ENCODE data around the gene SPRR1A. TPM values are rescaled to one million over a fixed set of nuclear protein-coding genes. Genes with fewer than 3 reads are reported as not detected.
"Not testable (repeated sequence)": the region's sequence is repeated elsewhere in the genome, so short reads cannot be mapped to it uniquely, and the experiment has no call there.

The SPRR1A gene
- polyA plus RNA-seq, 10 donors = 4.3 TPM; not detected in 9

GRCh38 chr1:152972196-152972886 lies 11.5 kb upstream of the SPRR1A start:
- no peak for DNase-seq

GRCh38 chr1:152976688-152977087 lies 7.2 kb upstream of the SPRR1A start:
- no peak for DNase-seq

GRCh38 chr1:152977614-152978013 lies 6.3 kb upstream of the SPRR1A start:
- no peak for DNase-seq

- DNase-seq = no peak
These were observed 3.2 kb upstream of the SPRR1A start for GRCh38 chr1:152980676-152981075.

GRCh38 chr1:152981146-152981871 lies 2.6 kb upstream of the SPRR1A start:
- no peak for DNase-seq

- DNase-seq = no peak
These were observed 1.8 kb upstream of the SPRR1A start for GRCh38 chr1:152982076-152982475.

GRCh38 chr1:152983234-152983633 lies 647 bp upstream of the SPRR1A start:
- DNase-seq = no peak

- DNase-seq = no peak
These were observed 2.7 kb downstream of the SPRR1A start for GRCh38 chr1:152986578-152986977.

- no peak for DNase-seq
These were observed 9.3 kb downstream of the SPRR1A start for GRCh38 chr1:152993186-152993585.

- no peak for DNase-seq
These were observed 12.0 kb downstream of the SPRR1A start for GRCh38 chr1:152995842-152996241.

- DNase-seq = no peak
These were observed 12.9 kb downstream of the SPRR1A start for GRCh38 chr1:152996633-152997400.

GRCh38 chr1:152997901-152998300 lies 14.0 kb downstream of the SPRR1A start:
- DNase-seq = no peak

GRCh38 chr1:152998476-152998875 lies 14.6 kb downstream of the SPRR1A start:
- DNase-seq = no peak

GRCh38 chr1:152999818-153000217 lies 15.9 kb downstream of the SPRR1A start:
- DNase-seq = no peak

GRCh38 chr1:153000294-153000693 lies 16.4 kb downstream of the SPRR1A start:
- no peak for DNase-seq

- DNase-seq = no peak
These were observed 17.5 kb downstream of the SPRR1A start, which contains the start of gene SPRR3 for GRCh38 chr1:153001382-153001781. Gene SPRR3, plus strand, starts transcription at chr1:153001749. Its CDS starts 1,272 bp downstream, at chr1:153003021.

GRCh38 chr1:153011235-153011758 lies 27.4 kb downstream of the SPRR1A start:
- DNase-seq = not testable (repeated sequence)

GRCh38 chr1:153021829-153022228 lies 37.9 kb downstream of the SPRR1A start:
- DNase-seq = not testable (repeated sequence)

- DNase-seq = not testable (repeated sequence)
These were observed 38.5 kb downstream of the SPRR1A start for GRCh38 chr1:153022340-153022739.

- DNase-seq = no peak
These were observed 39.2 kb downstream of the SPRR1A start for GRCh38 chr1:153023109-153023508.

- DNase-seq = no peak
These were observed 40.5 kb downstream of the SPRR1A start for GRCh38 chr1:153024413-153024812.

GRCh38 chr1:153025797-153026196 lies 41.9 kb downstream of the SPRR1A start:
- DNase-seq = no peak

Data from muscle of back (tissue), 11 donors.